NB4 (cell line): ENCODE measurements around the gene CXADR.
"Not testable (repeated sequence)": the region's sequence is repeated elsewhere in the genome, so short reads cannot be mapped to it uniquely, and the experiment has no call there.

ENCODE experiments used
- CTCF ChIP-seq: IDR thresholded peaks from one replicate; pipeline ENCODE4 v1.5.1; 2012; ENCODE audit warnings: low read depth, low read length
- POLR2A ChIP-seq: IDR thresholded peaks from 2 replicates; pipeline ENCODE4 v1.6.1; 2011; ENCODE audit warnings: mild to moderate bottlenecking; ENCODE audit not compliant: insufficient read length; ENCODE audit errors: extremely low read depth
- TF ChIP-seq, protein P1 (sequence below): IDR thresholded peaks from 2 replicates; pipeline ENCODE4 v1.6.1; 2011; ENCODE audit warnings: low read depth, low read length

DNA sequence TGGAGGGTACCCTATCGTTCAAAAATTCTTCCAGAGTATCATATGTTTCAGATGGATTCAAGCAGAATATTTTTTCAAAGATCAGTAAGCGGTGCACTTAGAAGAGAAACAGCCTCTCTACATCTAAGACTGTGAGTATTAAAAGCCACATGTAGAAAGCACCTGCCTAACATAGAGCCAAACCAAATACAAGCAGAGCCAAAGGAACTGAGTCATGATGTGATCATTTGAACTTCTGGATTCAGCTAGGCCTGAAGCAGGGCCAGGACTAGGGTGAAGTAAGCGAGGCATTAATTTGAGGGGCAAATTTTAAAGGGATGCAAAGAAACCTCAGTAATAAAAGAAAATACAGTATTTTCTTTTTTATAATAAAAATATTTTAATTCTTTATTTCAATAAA lies 23.3 kb upstream of the CXADR start:
- not testable (repeated sequence) for TF ChIP-seq POLR2A, CTCF
- TF ChIP-seq, protein P1, sequence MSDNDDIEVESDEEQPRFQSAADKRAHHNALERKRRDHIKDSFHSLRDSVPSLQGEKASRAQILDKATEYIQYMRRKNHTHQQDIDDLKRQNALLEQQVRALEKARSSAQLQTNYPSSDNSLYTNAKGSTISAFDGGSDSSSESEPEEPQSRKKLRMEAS, result not testable (repeated sequence)
